ENCODE measurements around the gene SLC26A5.

SLC26A5 gene

GRCh38 chr7:103398483-103399127 is 47.4 kb downstream of the SLC26A5 start:
- DNase-seq (ENCODE audit: low spot score), result no peak
- TF ChIP-seq CTCF (IDR thresholded peaks at IDR 0.05), result no peak
- H3K4me3 ChIP-seq, result no peak overlapping the region
- H3K27ac ChIP-seq, result no peak overlapping the region

DNA sequence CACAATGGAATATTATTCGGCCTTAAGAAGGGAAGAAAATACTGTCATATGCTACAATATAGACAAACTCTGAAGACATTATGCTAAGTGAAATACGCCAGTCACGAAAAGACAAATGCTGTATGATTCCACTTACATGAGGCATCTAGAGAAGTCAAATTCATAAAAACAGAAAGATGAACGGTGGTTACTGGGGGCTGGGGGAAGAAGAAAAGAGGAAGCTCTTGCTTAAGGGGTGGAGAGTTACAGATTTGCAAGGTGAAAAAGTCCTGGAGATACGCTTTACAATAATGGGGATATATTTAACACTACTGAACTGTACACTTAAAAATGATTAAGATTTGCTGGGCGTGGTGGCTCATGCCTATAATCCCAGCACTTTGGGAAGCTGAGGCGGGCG is 49.5 kb downstream of the SLC26A5 start:
- no peak for TF ChIP-seq CTCF (IDR thresholded peaks at IDR 0.05)
- Histone ChIP-seq H3K4me3 (no peak overlapping the region), H3K27ac (no peak overlapping the region)
- DNase-seq (ENCODE audit: low spot score), result no peak

DNA sequence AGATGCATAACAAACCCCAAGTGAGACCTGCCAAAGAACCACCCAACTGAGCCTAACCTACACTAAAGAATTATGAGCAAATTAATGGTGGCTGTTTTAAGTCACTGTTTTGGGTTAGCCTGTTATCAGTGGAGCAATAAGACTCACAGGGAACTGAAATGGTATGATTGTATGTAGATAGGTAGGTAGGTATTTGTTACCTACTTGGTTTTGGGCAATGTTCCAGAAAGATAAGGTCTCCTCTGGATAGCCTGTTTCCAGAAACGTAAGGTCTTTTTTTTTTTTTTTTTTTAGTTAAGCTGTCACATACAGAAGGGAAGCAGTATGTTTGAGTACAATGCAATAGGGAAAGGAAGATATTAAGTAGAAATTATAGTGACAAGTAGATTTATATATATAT is 50.9 kb downstream of the SLC26A5 start:
- no peak for DNase-seq (ENCODE audit: low spot score)
- no peak for TF ChIP-seq CTCF (IDR thresholded peaks at IDR 0.05)
- Histone ChIP-seq H3K4me3 (no peak overlapping the region), H3K27ac (no peak overlapping the region)

GRCh38 chr7:103394566-103394965 is 51.4 kb downstream of the SLC26A5 start:
- H3K27ac ChIP-seq, result no peak overlapping the region
- no peak overlapping the region for H3K4me3 ChIP-seq
- DNase-seq (ENCODE audit: low spot score), result no peak
- TF ChIP-seq CTCF (IDR thresholded peaks at IDR 0.05), result no peak

GRCh38 chr7:103391976-103392375 is 54.0 kb downstream of the SLC26A5 start:
- no peak for TF ChIP-seq CTCF (IDR thresholded peaks at IDR 0.05)
- H3K4me3 ChIP-seq, result no peak overlapping the region
- no peak for DNase-seq (ENCODE audit: low spot score)
- H3K27ac ChIP-seq, result no peak overlapping the region

DNA sequence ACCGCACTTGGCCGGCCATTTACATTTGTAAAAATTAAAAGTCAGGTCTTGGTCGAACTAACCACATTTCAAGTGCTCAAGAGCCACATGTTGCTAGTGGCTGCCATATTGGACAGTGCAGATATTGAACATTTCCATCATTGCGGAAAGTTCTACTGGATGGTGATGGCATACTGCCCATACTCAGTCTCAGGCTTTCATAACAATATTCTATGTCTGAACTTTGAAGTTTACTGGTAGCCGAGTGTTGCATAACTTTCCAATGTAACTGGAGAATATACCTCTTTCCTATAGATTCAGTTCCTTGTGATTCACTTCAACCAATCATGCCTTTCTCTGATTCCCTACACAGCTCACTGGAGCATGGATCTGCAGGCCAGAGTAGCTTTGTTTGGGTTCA is 54.9 kb downstream of the SLC26A5 start:
- Histone ChIP-seq H3K27ac (no peak overlapping the region), H3K4me3 (no peak overlapping the region)
- DNase-seq (ENCODE audit: low spot score), result no peak
- no peak for TF ChIP-seq CTCF (IDR thresholded peaks at IDR 0.05)

DNA sequence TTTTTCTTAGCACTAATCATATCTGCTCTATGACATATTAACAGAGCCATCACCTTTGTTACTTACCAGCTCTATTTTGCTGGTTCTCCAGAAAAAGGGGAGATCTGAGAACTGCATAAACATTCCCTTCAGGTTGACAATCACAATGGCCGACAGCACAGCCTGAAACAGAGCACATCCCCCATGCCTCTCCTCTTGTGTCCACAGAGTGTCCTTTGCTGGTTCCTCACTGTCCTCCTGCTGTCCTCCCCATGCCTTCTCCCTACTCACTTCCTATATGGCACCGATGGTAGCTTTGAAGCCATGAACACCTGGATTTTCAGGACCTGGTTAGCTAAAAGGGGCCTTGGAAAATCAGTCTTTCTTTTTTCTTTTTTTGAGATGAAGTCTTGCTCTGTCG is 56.7 kb downstream of the SLC26A5 start:
- no peak for DNase-seq (ENCODE audit: low spot score)
- H3K27ac ChIP-seq, result no peak overlapping the region
- no peak overlapping the region for H3K4me3 ChIP-seq
- TF ChIP-seq CTCF (IDR thresholded peaks at IDR 0.05), result no peak
